HTERT RPE-1 (cell line): ENCODE data around the gene CNTNAP2.

ENCODE experiments used
- in situ Hi-C: fragments of 300-500 bp; cut with MboI; formaldehyde crosslinking; loops from 4 replicates; pipeline ENCODE4 v1.14.3; 2020; ENCODE audit warnings: low sequenced_read_pairs

Gene CNTNAP2

GRCh38 chr7:146554556-146554955 lies 438.0 kb downstream of the CNTNAP2 start:
- in situ Hi-C loops, result no loop called here

DNA sequence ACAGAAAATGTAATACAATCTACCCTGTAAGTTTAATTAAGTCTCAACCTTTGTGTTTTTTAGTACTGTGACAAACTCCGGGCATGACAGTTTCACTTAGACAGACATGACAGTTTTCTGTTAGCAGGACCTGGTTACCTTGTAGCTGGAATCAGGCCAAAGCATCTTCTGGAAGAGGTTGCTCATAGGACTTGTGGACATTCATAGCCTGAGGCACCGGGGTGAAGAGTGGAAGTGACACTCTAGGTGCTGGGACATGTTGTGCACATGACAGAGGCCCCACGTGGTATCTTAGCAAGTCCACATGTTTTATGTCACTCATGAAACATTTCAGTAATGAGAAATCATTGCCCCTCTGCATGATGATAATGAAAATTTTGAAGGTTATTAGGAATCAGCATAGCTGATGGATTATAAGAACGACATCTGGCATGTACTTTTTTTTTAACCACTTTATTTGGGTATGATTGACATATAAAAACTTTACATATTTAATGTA lies 441.4 kb downstream of the CNTNAP2 start:
- in situ Hi-C loops, result no loop called here

DNA sequence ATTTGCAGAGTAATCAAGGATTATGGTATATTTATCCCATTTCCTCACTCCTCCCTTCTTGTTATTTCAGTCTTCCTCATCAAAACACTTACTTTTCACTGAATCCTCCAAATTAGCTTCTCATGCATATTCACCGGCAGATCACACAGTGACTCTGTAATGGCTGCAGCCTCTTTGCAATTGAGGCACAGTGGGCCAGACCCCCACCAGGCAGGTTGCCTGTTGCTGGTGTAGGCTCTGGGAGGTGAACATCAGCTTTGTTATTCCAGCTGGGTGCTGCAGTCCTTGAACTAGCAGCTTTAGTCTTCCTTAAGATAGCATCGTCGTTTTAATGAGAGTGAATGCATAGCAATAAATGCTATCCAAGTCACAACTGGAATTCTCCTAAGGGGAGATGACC lies 449.3 kb downstream of the CNTNAP2 start:
- in situ Hi-C loops, result no loop called here

- in situ Hi-C loops, result no loop called here
These were observed 459.3 kb downstream of the CNTNAP2 start for GRCh38 chr7:146575903-146576302.

GRCh38 chr7:146591976-146592375 lies 475.4 kb downstream of the CNTNAP2 start:
- in situ Hi-C loops, result no loop called here

GRCh38 chr7:146606628-146607027 lies 490.0 kb downstream of the CNTNAP2 start:
- in situ Hi-C loops, result no loop called here

DNA sequence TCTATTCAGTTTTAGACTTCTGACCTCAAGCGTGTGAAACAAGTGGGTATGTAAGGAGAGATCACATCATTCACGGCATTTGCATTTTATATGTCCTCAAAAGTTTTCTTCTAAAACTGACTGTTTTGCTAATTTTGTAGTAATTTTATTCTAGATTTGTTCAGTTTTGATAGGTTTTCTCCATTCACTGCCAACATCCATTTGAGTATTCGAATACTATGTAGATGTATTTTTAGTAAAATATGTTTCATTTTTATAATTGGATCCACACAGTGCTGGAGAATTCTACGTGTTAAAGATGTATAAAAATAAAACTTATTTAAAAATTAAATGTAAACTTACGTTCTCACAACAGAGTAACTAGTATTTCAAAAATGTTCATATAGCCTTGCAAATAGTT lies 503.0 kb downstream of the CNTNAP2 start:
- in situ Hi-C loops, result no loop called here

DNA sequence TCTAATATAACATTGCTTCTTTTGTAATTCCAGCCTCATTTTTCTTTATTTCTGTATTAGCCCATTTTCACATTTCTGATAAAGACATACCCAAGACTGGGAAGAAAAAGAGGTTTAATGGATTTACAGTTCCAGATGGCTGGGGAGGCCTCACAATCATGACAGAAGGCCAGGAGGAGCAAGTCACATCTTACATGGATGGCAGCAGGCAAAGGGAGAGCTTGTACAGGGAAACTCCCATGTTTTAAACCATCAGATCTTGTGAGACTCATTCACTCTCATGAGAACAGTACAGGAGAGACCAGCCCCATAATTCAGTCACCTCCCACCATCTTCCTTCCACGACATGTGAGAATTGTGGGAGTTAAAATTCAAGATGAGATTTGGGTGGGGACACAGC lies 510.3 kb downstream of the CNTNAP2 start:
- in situ Hi-C loops, result no loop called here

DNA sequence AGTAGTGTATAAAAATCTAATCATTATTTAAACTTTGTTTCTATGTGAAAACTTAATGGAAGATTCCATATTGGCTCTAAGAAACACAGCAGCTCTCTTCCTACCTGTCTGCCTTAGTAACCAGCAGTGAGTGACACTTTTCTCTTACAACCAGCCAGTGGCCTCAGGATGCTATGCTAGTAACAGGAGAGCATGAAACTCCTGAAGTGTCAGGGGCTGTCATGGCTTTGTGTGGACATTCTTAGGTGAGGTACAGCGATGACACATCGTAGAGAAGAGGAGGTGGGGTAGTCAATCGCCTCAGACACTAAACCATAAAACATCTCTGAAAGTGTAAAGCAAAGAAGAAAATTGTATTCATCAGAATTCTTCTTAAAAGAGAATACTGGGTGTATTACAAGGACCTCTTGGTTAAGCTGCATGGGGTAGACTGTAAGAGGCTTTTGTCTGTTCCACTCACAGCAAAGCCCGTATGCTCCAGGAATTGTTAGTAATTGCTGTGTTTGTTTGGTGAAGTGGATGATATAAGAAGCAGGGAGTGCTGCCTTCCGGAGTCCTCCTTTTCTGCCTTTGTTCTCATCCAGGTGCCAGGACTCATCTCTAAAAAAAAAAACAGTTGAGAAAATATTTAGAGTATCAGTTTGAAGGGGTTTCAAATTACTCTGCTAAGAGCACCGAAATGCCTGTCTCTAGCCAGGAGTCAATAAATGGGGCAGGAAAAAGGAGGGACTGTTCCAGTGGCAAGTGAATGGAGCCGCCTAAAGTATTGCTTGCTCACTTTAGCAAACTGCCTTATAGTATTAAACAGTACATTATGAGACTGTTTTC lies 518.8 kb downstream of the CNTNAP2 start:
- in situ Hi-C loops, result no loop called here

- in situ Hi-C loops, result no loop called here
These were observed 519.4 kb downstream of the CNTNAP2 start for GRCh38 chr7:146636033-146636356.

- in situ Hi-C loops, result no loop called here
These were observed 520.0 kb downstream of the CNTNAP2 start for GRCh38 chr7:146636581-146636980.

DNA sequence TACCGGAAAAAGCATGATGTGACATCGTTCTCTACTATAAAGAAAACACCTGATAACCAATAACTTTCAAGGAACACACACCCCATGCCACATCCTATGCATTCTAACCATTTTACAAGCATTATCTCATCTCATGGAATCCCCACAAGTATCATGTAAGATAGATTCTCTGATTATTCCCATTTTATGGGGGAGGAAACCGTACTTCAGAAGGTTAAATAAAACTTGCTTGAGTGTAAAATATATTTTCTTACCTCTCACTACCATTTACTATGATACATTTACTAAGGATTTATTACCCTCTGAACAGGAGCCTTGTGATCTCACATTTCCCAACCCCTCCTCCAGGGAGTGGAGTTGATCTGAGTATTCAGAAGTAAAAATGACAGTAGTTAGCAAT lies 522.7 kb downstream of the CNTNAP2 start:
- in situ Hi-C loops, result no loop called here

DNA sequence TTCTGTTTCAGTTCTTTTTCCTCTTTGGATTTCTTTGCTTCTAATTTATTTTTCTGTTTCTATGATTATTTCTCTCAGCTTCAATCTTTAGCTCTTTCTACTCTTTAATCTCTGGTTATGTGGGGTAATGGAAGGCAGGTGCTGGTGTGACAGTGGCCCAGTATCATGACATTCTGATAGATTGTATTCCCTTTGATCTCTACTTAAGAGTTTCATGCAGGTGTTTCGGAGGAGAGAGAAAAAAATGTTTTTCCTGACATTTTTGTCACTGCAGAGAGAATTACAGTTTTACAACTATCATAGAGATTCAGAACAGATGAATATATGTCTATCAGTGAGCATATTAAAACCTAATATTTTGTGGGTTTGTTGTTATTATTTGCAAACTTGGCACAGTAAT lies 524.9 kb downstream of the CNTNAP2 start:
- in situ Hi-C loops, result no loop called here

DNA sequence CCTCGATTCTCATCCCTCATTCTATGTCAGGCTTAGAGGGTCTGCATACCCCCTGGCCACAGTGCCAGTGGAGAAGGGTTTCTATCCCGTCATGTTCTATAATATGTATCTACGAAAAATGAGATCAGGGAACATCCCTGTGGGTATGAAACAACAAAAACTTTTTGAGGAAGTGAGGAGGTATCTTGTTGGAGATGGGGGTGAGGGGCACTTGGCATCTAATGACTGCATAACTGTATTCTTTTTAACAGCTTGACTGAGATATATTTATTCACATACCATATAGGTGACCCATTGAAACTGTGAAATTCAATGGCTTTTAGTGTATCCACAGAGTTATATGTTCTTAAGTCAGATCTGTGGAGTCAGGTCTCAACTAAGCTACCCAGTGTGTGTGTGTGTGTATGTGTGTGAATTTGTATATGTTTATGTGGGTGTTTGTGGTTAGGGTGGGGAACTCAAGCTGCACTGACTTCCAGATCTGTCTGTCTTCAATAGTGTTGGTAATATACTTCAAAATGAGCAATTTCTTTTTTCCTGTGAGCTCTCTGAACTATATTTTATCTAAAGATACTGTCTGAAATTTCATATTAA lies 528.9 kb downstream of the CNTNAP2 start:
- in situ Hi-C loops, result no loop called here

DNA sequence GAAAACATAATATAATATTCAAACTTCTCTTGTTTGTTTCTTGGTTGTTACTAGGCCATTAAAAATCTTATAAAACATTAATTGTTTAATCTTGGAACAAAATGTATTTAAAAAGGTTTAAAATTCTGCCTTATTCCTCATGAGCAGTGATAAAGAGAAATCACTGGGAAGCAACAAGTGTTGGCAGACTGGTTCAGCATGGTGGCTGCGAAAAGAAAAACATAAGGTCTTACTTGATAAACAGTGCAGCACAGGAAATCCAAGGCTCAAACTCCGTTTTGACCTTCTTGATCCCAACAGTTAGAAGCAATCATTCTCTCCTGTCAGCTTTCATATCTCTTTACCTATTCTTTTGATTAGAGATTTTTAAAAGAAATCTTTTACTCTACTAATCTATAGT lies 530.8 kb downstream of the CNTNAP2 start:
- in situ Hi-C loops, result no loop called here

DNA sequence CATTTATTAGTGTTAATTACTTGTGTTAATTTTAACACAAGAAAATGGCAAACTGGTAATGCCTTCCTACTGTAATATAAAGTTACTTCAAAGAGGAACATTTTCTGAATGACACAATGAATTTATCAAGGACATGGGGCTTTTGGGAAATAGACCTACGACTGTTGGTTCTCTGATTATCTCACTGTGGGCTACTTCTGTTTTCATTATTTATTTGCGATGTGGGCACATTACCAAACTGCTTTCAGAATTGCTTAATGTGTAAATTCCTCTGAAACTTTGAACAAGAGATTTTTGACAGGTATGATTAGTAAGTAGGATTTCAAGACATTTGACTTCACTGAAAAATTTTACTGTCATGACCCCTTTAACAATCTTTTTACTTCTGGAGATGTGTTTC lies 535.6 kb downstream of the CNTNAP2 start:
- in situ Hi-C loops, result no loop called here

GRCh38 chr7:146654048-146654447 lies 537.4 kb downstream of the CNTNAP2 start:
- in situ Hi-C loops, result no loop called here

DNA sequence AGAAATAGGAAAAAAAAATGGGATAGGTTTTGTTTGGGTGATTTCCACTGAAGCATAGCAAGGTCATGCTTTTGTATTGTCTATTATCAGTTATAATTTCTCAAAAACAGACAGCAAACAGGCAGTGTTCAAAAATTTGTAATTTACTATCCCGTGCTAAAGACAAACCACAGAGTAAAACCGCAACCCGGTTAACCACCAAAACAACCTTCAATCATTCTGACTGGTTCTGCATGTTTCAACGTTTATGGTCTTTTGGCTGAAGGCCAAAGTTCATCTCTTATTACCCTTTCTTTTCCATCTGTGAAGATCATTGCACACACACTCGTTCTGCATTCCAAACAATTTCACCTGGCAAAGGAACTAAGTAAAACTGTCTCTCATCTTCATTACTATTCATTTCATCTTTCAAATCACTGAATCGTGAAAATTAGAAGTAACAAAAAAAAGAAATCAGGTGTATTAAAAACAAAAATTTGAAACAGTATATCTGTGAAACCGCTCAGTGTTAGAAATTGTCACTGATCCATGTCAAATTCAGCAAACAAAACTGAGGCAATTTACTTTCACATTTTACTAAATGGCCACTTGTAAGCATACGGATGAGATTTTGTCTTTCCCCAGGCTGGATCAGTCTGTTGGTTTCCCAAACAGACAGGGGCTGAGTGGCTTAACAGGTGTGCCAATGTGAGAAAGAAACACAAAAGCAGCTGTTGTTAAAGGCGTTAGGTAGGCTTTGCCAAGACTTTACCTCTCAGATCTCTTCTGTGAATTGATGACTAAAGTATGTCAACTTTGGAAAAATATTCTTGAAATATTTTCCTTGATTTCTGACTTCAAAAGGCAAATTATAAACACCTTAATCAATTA lies 539.6 kb downstream of the CNTNAP2 start:
- in situ Hi-C loops, result no loop called here

DNA sequence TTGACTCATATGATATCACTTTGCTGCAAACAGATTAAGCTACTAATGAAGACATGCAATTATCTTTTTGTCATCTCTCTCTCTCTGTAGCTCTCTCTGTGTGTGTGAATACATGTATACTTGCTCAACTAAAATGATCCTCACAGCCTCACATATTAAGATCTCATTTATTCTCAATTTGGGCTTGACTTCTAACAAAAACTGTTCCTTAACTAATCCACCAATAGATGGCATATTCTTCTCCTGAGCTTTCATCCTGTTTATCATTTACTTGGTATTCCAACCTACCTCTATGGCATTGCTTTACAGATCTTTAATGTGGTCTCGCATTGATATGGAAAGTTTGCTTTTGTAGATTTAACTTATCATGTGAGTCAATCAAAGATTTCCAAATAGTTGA lies 540.4 kb downstream of the CNTNAP2 start:
- in situ Hi-C loops, result no loop called here

- in situ Hi-C loops, result no loop called here
These were observed 542.0 kb downstream of the CNTNAP2 start for GRCh38 chr7:146658604-146659003.

DNA sequence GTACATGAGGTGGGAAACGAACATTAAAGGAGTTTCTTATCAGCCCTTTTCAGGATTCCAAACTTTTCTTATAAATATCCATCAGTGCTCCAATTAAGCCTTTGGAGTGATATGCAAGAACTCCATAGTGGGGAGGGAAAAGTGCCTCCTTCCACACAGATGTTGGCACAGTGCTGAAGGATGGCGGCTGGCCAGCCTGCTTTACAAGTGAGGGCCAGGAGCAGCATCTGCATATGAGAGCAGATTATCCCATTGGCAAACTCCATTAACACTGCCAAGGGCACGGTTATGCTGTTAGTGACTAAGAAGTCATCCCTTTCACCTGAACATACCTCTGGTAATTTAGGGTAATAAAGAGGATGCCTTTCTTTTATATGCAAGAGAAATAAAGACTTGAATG lies 543.1 kb downstream of the CNTNAP2 start:
- in situ Hi-C loops, result no loop called here

GRCh38 chr7:146660839-146661238 lies 544.2 kb downstream of the CNTNAP2 start:
- in situ Hi-C loops, result no loop called here
